ENCODE results near the gene TRDN. TPM values are rescaled to one million over a fixed set of nuclear protein-coding genes. Genes with fewer than 3 reads are reported as not detected.
"Not testable (repeated sequence)": the region's sequence is repeated elsewhere in the genome, so short reads cannot be mapped to it uniquely, and the experiment has no call there.

The TRDN gene
- total RNA-seq, 1 donor from 2014 or later = 0.12 TPM

DNA sequence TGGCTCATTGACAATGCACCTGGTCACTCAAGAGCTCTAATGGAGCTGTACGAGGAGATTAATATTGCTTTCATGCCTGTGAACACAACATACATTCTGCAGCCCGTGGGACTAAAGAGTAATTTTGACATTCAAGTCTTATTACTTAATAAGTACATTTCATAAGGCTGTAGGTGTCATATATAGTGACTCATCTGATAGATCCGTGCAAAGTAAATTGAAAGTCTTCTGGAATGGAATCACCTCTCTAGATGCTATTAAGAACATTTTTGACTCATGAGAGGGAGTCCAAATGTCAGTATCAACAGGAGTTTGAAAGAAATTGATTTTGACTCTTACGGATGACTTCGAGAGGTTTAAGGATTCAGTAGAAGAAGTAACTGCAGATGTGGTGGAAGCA is 372.8 kb downstream of the TRDN start:
- TF ChIP-seq CTCF (IDR thresholded peaks at IDR 0.05; ENCODE audit: unreplicated experiment) = no peak
- Mint-ChIP-seq H3K36me3 (ENCODE audit: insufficient read depth) (no peaks in the 10 kb centered on the region), H3K27me3 (no peaks in the 10 kb centered on the region), H3K9me3 (ENCODE audit: low read depth) (peaks cover 8% of the 10 kb centered on the region), H3K27ac (no peak overlapping the region), H3K4me1 (ENCODE audit: low read depth) (peaks cover 7% of the 10 kb centered on the region), H3K4me3 (ENCODE audit: low read depth) (no peak overlapping the region)
- DNase-seq (ENCODE audit: low spot score, unreplicated experiment) = no peak

DNA sequence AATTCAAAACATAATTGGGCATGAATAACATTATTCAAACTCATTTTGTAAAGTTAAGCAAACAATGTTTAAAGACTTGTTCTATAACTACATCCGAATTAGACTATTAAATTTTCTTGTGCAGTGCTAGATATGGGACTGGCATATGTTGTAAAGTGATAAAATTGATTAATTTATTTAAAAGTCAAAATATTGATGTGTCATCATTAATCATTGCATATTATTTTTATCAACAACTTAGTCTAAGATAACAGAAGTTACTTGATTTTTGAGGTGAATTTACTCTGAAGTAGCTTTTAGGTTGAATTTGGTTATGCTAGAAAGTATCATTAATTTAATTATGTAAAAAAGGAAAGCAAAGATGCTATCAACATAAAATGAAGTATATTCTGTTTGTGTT is 396.1 kb downstream of the TRDN start:
- Mint-ChIP-seq H3K4me1 (ENCODE audit: low read depth) (no peaks in the 10 kb centered on the region), H3K36me3 (ENCODE audit: insufficient read depth) (no peaks in the 10 kb centered on the region), H3K4me3 (ENCODE audit: low read depth) (no peak overlapping the region), H3K27ac (no peak overlapping the region), H3K27me3 (no peaks in the 10 kb centered on the region), H3K9me3 (ENCODE audit: low read depth) (peaks cover 9% of the 10 kb centered on the region)
- DNase-seq (ENCODE audit: low spot score, unreplicated experiment) = no peak
- TF ChIP-seq CTCF (IDR thresholded peaks at IDR 0.05; ENCODE audit: unreplicated experiment) = no peak

- H3K27me3 Mint-ChIP-seq = no peaks in the 10 kb centered on the region
- no peak overlapping the region for H3K27ac Mint-ChIP-seq
- H3K4me1 Mint-ChIP-seq (ENCODE audit: low read depth) = no peaks in the 10 kb centered on the region
- no peak for DNase-seq (ENCODE audit: low spot score, unreplicated experiment)
- no peak for TF ChIP-seq CTCF (IDR thresholded peaks at IDR 0.05; ENCODE audit: unreplicated experiment)
- H3K36me3 Mint-ChIP-seq (ENCODE audit: insufficient read depth) = no peaks in the 10 kb centered on the region
- no peak overlapping the region for H3K4me3 Mint-ChIP-seq (ENCODE audit: low read depth)
- H3K9me3 Mint-ChIP-seq (ENCODE audit: low read depth) = no peaks in the 10 kb centered on the region
Measured at GRCh38 chr6:123233336-123233735, 403.4 kb downstream of the TRDN start.

DNA sequence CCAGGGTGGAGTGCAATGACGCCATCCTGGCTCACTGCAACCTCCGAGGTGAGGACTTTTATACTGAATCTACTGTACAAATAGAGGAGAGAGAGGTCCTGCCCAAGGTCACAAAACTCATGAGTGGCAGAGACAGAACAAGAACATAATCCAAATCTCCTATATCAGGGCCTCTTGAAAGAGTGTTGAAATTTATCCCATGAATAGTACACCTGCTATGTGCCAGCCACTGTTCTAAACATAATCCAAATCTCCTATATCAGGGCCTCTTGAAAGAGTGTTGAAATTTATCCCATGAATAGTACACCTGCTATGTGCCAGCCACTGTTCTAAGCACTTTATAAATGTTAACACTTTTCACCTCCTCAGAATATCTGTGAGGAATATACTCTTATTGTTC is 409.0 kb downstream of the TRDN start:
- H3K4me1 Mint-ChIP-seq (ENCODE audit: low read depth); H3K27ac Mint-ChIP-seq; H3K4me3 Mint-ChIP-seq (ENCODE audit: low read depth); H3K27me3 Mint-ChIP-seq; H3K36me3 Mint-ChIP-seq (ENCODE audit: insufficient read depth); DNase-seq (ENCODE audit: low spot score, unreplicated experiment); H3K9me3 Mint-ChIP-seq (ENCODE audit: low read depth): not testable (repeated sequence)

- no peak for DNase-seq (ENCODE audit: low spot score, unreplicated experiment)
- TF ChIP-seq CTCF (IDR thresholded peaks at IDR 0.05; ENCODE audit: unreplicated experiment) = no peak
- Mint-ChIP-seq H3K27ac (no peak overlapping the region), H3K36me3 (ENCODE audit: insufficient read depth) (no peaks in the 10 kb centered on the region), H3K4me1 (ENCODE audit: low read depth) (no peaks in the 10 kb centered on the region), H3K9me3 (ENCODE audit: low read depth) (no peaks in the 10 kb centered on the region), H3K27me3 (no peaks in the 10 kb centered on the region), H3K4me3 (ENCODE audit: low read depth) (no peak overlapping the region)
Measured at GRCh38 chr6:123226398-123226797, 410.4 kb downstream of the TRDN start.

- Mint-ChIP-seq H3K4me3 (ENCODE audit: low read depth) (no peak overlapping the region), H3K27ac (no peak overlapping the region), H3K36me3 (ENCODE audit: insufficient read depth) (no peaks in the 10 kb centered on the region), H3K27me3 (no peaks in the 10 kb centered on the region), H3K9me3 (ENCODE audit: low read depth) (no peaks in the 10 kb centered on the region), H3K4me1 (ENCODE audit: low read depth) (no peaks in the 10 kb centered on the region)
- TF ChIP-seq CTCF (IDR thresholded peaks at IDR 0.05; ENCODE audit: unreplicated experiment) = no peak
- DNase-seq (ENCODE audit: low spot score, unreplicated experiment) = no peak
Measured at GRCh38 chr6:123224077-123224476, 412.7 kb downstream of the TRDN start.
